H9 (cell line): ENCODE measurements around the gene NECAB3. TPM values are rescaled to one million over a fixed set of nuclear protein-coding genes. Genes with fewer than 3 reads are reported as not detected.

ENCODE experiments used
- DNase-seq: peaks from one replicate; pipeline ENCODE4 v3.0.0-alpha.2; 2017
- H2AFZ ChIP-seq: one replicate; pipeline ENCODE4 v1.6.1; 2013; ENCODE audit warnings: mild to moderate bottlenecking, low read length, control low read depth, moderate library complexity
- H2AK5ac ChIP-seq: 2 replicates; pipeline ENCODE4 v1.6.1; 2013; ENCODE audit warnings: low read length, control low read depth, mixed read lengths; ENCODE audit not compliant: insufficient read length
- H2BK120ac ChIP-seq: one replicate; pipeline ENCODE4 v1.6.1; 2013; ENCODE audit warnings: low read depth, mild to moderate bottlenecking, low read length, control low read depth, inconsistent platforms; ENCODE audit not compliant: poor library complexity, severe bottlenecking
- H2BK12ac ChIP-seq: 2 replicates; pipeline ENCODE4 v1.6.1; 2013; ENCODE audit warnings: low read length, control low read depth, mixed read lengths, low read depth; ENCODE audit not compliant: insufficient read length
- H2BK15ac ChIP-seq: 2 replicates; pipeline ENCODE4 v1.6.1; 2013; ENCODE audit warnings: low read depth, low read length, control low read depth
- H2BK20ac ChIP-seq: one replicate; pipeline ENCODE4 v1.6.1; 2013; ENCODE audit warnings: low read depth, mild to moderate bottlenecking, low read length, control low read depth, inconsistent platforms; ENCODE audit not compliant: poor library complexity, severe bottlenecking
- H2BK5ac ChIP-seq: 2 replicates; pipeline ENCODE4 v1.6.1; 2013; ENCODE audit warnings: low read length, control low read depth, mixed read lengths; ENCODE audit not compliant: insufficient read length
- H3K14ac ChIP-seq: 2 replicates; pipeline ENCODE4 v1.6.1; 2013; ENCODE audit warnings: low read length, control low read depth; ENCODE audit not compliant: insufficient read depth
- H3K18ac ChIP-seq: 2 replicates; pipeline ENCODE4 v1.6.1; 2013; ENCODE audit warnings: low read depth, mild to moderate bottlenecking, mixed read lengths, low read length, control low read depth; ENCODE audit not compliant: insufficient read length
- H3K23ac ChIP-seq: 2 replicates; pipeline ENCODE4 v1.6.1; 2013; ENCODE audit warnings: low read length, control low read depth, mixed read lengths, low read depth; ENCODE audit not compliant: insufficient read length
- H3K23me2 ChIP-seq: 2 replicates; pipeline ENCODE4 v1.6.1; 2013; ENCODE audit warnings: low read depth, mild to moderate bottlenecking, mixed read lengths, low read length, control low read depth; ENCODE audit not compliant: insufficient read length, poor library complexity, severe bottlenecking
- H3K27ac ChIP-seq: 2 replicates; pipeline ENCODE4 v1.5.1; 2013; ENCODE audit warnings: low read length, control low read depth, mixed read lengths, low read depth; ENCODE audit not compliant: insufficient read length
- H3K27me3 ChIP-seq: 2 replicates; pipeline ENCODE4 v1.6.1; 2013; ENCODE audit warnings: low read length, control low read depth, inconsistent platforms; ENCODE audit not compliant: insufficient read depth
- H3K4ac ChIP-seq: 2 replicates; pipeline ENCODE4 v1.6.1; 2013; ENCODE audit warnings: low read depth, mild to moderate bottlenecking, control low read depth, inconsistent platforms, low read length, moderate library complexity
- H3K4me1 ChIP-seq: 2 replicates; pipeline ENCODE4 v1.6.1; 2013; ENCODE audit warnings: low read length, control low read depth, inconsistent platforms; ENCODE audit not compliant: insufficient read depth
- H3K4me2 ChIP-seq: 2 replicates; pipeline ENCODE4 v1.6.1; 2013; ENCODE audit warnings: low read length, control low read depth, mixed read lengths; ENCODE audit not compliant: insufficient read length, insufficient read depth
- H3K56ac ChIP-seq: 2 replicates; pipeline ENCODE4 v1.6.1; 2013; ENCODE audit warnings: low read depth, mild to moderate bottlenecking, mixed read lengths, low read length, control low read depth; ENCODE audit not compliant: insufficient read length
- H3K79me1 ChIP-seq: 2 replicates; pipeline ENCODE4 v1.6.1; 2013; ENCODE audit warnings: low read depth, mild to moderate bottlenecking, moderate library complexity, low read length, control low read depth, inconsistent platforms; ENCODE audit not compliant: insufficient read depth, poor library complexity, severe bottlenecking
- H3K79me2 ChIP-seq: 2 replicates; pipeline ENCODE4 v1.6.1; 2013; ENCODE audit warnings: low read length, control low read depth, inconsistent platforms; ENCODE audit not compliant: insufficient read depth
- H3K9ac ChIP-seq: 2 replicates; pipeline ENCODE4 v1.6.1; 2013; ENCODE audit warnings: low read length, control low read depth, mixed read lengths; ENCODE audit not compliant: insufficient read length; ENCODE audit errors: extremely low read depth
- H3K9me3 ChIP-seq: one replicate; pipeline ENCODE4 v1.6.1; 2013; ENCODE audit warnings: low read depth, low read length, inconsistent platforms; ENCODE audit not compliant: control insufficient read depth
- H3T11ph ChIP-seq: one replicate; pipeline ENCODE4 v1.6.1; 2013; ENCODE audit warnings: mild to moderate bottlenecking, low read length, control low read depth, inconsistent platforms
- H4K20me1 ChIP-seq: one replicate; pipeline ENCODE4 v1.6.1; 2013; ENCODE audit not compliant: control insufficient read depth, insufficient read length, insufficient read depth
- H4K5ac ChIP-seq: 2 replicates; pipeline ENCODE4 v1.6.1; 2013; ENCODE audit warnings: low read depth, mild to moderate bottlenecking, mixed read lengths, low read length, control low read depth; ENCODE audit not compliant: insufficient read length
- H4K8ac ChIP-seq: replicated peaks from 2 replicates; pipeline ENCODE4 v1.6.1; 2013; ENCODE audit warnings: low read length, control low read depth, mixed read lengths, low read depth; ENCODE audit not compliant: insufficient read length
- H4K91ac ChIP-seq: 2 replicates; pipeline ENCODE4 v1.6.1; 2013; ENCODE audit warnings: low read depth, mild to moderate bottlenecking, moderate library complexity, mixed read lengths, low read length, control low read depth; ENCODE audit not compliant: insufficient read length
- H3K27ac Mint-ChIP-seq, 3 experiments: 2 replicates in 2 of 3; 3 replicates in 1 of 3; pipeline ENCODE4 v1.8.0; 2020 to 2021; ENCODE audit warnings: mixed read lengths in 3 of 3, mild to moderate bottlenecking in 1 of 3, moderate library complexity in 1 of 3
- H3K27me3 Mint-ChIP-seq: 2 replicates; pipeline ENCODE4 v1.8.0; 2021; ENCODE audit warnings: low read depth, mild to moderate bottlenecking, moderate library complexity, mixed read lengths
- H3K36me3 Mint-ChIP-seq, 3 experiments: 2 replicates in 2 of 3; 3 replicates in 1 of 3; pipeline ENCODE4 v1.8.0; 2020 to 2021; ENCODE audit warnings: low read depth in 3 of 3, mixed read lengths in 3 of 3; ENCODE audit not compliant: insufficient read depth in 1 of 3
- H3K4me1 Mint-ChIP-seq, 2 experiments: 2 replicates each; pipeline ENCODE4 v1.8.0; 2020; ENCODE audit warnings: mixed read lengths in 2 of 2
- H3K4me3 Mint-ChIP-seq, 2 experiments: 2 replicates in 1 of 2; 3 replicates in 1 of 2; pipeline ENCODE4 v1.8.0; 2020 to 2021; ENCODE audit warnings: mild to moderate bottlenecking in 2 of 2, mixed read lengths in 2 of 2, moderate library complexity in 1 of 2
- H3K9me3 Mint-ChIP-seq, 2 experiments: 2 replicates in 1 of 2; 3 replicates in 1 of 2; pipeline ENCODE4 v1.8.0; 2020; ENCODE audit warnings: mild to moderate bottlenecking in 2 of 2, mixed read lengths in 2 of 2, moderate library complexity in 1 of 2
- WGBS: extraction: QIAGEN DNeasy Blood & Tissue Kit; methylation state at CpG from one replicate; pipeline ENCODE4 v1.1.7; 2013; ENCODE audit warnings: missing lambda C conversion rate, low lambda C conversion rate, mixed read lengths; ENCODE audit not compliant: insufficient read length; ENCODE audit errors: extremely low coverage; 5-methylcytosine and 5-hydroxymethylcytosine counted together
- total RNA-seq: library from RNA; stranded (reverse); gene quantifications from 2 replicates; pipeline ENCODE4 v1.2.1, GENCODE V29; 2021
- TF ChIP-seq, protein P1 (sequence below): fragments of 200-600 bp; sonication (generic); conservative IDR thresholded peaks from 3 replicates; pipeline ENCODE4 v1.8.0; 2021; ENCODE audit warnings: antibody characterized with exemption, mild to moderate bottlenecking

Gene NECAB3
- total RNA-seq, 1 experiment from 2014 or later = 57.7 TPM

DNA sequence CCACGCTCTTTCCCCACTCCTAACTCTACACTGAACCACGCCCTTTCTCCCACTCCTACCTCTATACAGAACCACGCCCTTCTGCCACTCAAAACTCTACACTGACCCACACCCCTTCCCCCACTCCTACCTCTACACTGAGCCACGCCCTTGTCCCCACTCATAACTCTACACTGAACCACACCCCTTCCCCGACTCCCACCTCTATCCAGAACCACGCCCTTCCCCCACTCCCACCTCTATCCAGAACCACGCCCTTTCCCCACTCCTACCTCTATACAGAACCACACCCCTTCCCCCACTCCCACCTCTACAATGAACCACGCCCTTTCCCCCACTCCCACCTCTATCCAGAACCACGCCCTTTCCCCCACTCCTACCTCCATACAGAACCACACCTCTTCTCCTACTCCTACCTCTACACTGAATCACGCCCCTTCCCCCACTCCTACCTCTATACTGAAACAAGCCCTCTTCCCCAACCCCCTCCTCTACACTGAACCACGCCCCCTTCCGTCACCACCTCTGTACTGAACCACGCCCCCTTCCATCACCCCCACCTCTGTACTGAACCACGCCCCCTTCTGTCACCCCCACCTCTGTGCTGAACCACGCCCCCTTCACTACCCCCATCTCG, 35.8 kb upstream of the NECAB3 start:
- Histone ChIP-seq H3K4me1 (no peaks in the 10 kb centered on the region; the same call in 1 of the 2 replicates), H3K4me2 (no peak overlapping the region), H3K79me2 (no peaks in the 10 kb centered on the region), H3K27ac (no peak overlapping the region), H3K9me3 (no peaks in the 10 kb centered on the region), H4K8ac (no peak overlapping the region), H2BK12ac (no peak overlapping the region), H2BK20ac (no peak overlapping the region), H2AFZ (no peak overlapping the region), H3K23ac (no peak overlapping the region), H3K79me1 (no peaks in the 10 kb centered on the region), H3K4ac (no peak overlapping the region), H3K56ac (no peak overlapping the region), H2AK5ac (no peak overlapping the region), H3K18ac (peak overlapping the region; percentile 53), H2BK15ac (no peak overlapping the region), H2BK5ac (no peak overlapping the region), H3K9ac (no peak overlapping the region), H3K23me2 (no peaks in the 10 kb centered on the region), H3T11ph (no peak overlapping the region), H3K14ac (no peak overlapping the region), H3K27me3 (no peaks in the 10 kb centered on the region), H2BK120ac (no peak overlapping the region), H4K91ac (no peak overlapping the region), H4K20me1 (no peaks in the 10 kb centered on the region), H4K5ac (no peak overlapping the region)
- peak; percentile 89 for DNase-seq
- H3K4me1 Mint-ChIP-seq = peaks cover 13 to 25% of the 10 kb centered on the region in 2 experiments
- no peak overlapping the region for H3K27ac Mint-ChIP-seq
- TF ChIP-seq, protein P1, sequence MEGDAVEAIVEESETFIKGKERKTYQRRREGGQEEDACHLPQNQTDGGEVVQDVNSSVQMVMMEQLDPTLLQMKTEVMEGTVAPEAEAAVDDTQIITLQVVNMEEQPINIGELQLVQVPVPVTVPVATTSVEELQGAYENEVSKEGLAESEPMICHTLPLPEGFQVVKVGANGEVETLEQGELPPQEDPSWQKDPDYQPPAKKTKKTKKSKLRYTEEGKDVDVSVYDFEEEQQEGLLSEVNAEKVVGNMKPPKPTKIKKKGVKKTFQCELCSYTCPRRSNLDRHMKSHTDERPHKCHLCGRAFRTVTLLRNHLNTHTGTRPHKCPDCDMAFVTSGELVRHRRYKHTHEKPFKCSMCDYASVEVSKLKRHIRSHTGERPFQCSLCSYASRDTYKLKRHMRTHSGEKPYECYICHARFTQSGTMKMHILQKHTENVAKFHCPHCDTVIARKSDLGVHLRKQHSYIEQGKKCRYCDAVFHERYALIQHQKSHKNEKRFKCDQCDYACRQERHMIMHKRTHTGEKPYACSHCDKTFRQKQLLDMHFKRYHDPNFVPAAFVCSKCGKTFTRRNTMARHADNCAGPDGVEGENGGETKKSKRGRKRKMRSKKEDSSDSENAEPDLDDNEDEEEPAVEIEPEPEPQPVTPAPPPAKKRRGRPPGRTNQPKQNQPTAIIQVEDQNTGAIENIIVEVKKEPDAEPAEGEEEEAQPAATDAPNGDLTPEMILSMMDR = no peak
- H3K9me3 Mint-ChIP-seq = no peaks in the 10 kb centered on the region; a peak in 1 of 5 replicates
- H3K4me3 Mint-ChIP-seq = no peak overlapping the region
- no peaks in the 10 kb centered on the region for H3K27me3 Mint-ChIP-seq
- WGBS = 100% methylated on average over 2 of the region's 16 CpGs
- peaks cover 0 to 4% (median 0%) of the 10 kb centered on the region in 3 experiments; a peak in 1 of 7 replicates for H3K36me3 Mint-ChIP-seq
